CD4-positive, alpha-beta T cell (primary cell): ENCODE data around the gene AGMO. TPM values are rescaled to one million over a fixed set of nuclear protein-coding genes. Genes with fewer than 3 reads are reported as not detected.

Source experiments
- ATAC-seq: fragments of 200-7000 bp; cut with Tn5 transposase; one replicate; pipeline ENCODE4 v1.10.0; 2022; ENCODE audit warnings: mild to moderate bottlenecking; ENCODE audit not compliant: poor library complexity
- CTCF ChIA-PET: fragments of 350-600 bp; sonication (Branson Sonifier 250); formaldehyde crosslinking; loops from one replicate; lab custom pipeline; 2021; ENCODE audit warnings: antibody characterized with exemption, inconsistent platforms; lab: Charles Lee
- POLR2A ChIA-PET: fragments of 350-600 bp; sonication (Branson Sonifier 250); formaldehyde crosslinking; loops from one replicate; lab custom pipeline; 2021; ENCODE audit warnings: antibody characterized with exemption, inconsistent platforms; lab: Charles Lee
- DNase-seq, 14 experiments: peaks; one replicate each; pipeline ENCODE4 v3.0.0-alpha.2; 2013 to 2020; ENCODE audit warnings: mixed read lengths in 2 of 14
- H3K27ac ChIP-seq, 2 donors: one replicate each; pipeline versions ENCODE4 v1.5.1 to v1.7.0; 2013; ENCODE audit warnings: low read length in 2 of 2, low read depth in 1 of 2, mild to moderate bottlenecking in 1 of 2
- H3K27me3 ChIP-seq, 2 experiments: 1 replicate in 1 of 2; 2 replicates in 1 of 2; pipeline versions ENCODE4 v1.6.1 to v1.7.0; 2013; ENCODE audit warnings: low read length in 2 of 2, control low read depth in 1 of 2, mild to moderate bottlenecking in 1 of 2, moderate library complexity in 1 of 2; ENCODE audit not compliant: insufficient read depth in 2 of 2, control insufficient read depth in 1 of 2
- H3K36me3 ChIP-seq: one replicate; pipeline ENCODE4 v1.6.1; 2013; ENCODE audit warnings: low read length, control low read depth; ENCODE audit not compliant: insufficient read depth
- H3K4me1 ChIP-seq: one replicate; pipeline ENCODE4 v1.6.1; 2013; ENCODE audit warnings: low read length, control low read depth; ENCODE audit not compliant: insufficient read depth
- H3K4me3 ChIP-seq: one replicate; pipeline ENCODE4 v1.5.1; 2013; ENCODE audit warnings: mild to moderate bottlenecking, low read length, moderate library complexity
- H3K9me3 ChIP-seq, 2 experiments: 1 replicate in 1 of 2; 2 replicates in 1 of 2; pipeline versions ENCODE4 v1.6.1 to v1.7.0; 2013; ENCODE audit warnings: low read length in 2 of 2, mild to moderate bottlenecking in 2 of 2, control low read depth in 1 of 2, moderate library complexity in 1 of 2; ENCODE audit not compliant: control insufficient read depth in 1 of 2, insufficient read depth in 1 of 2
- H3K27ac Mint-ChIP-seq: one replicate; pipeline ENCODE4 v1.8.0; 2020; ENCODE audit warnings: mixed read lengths
- H3K27me3 Mint-ChIP-seq: one replicate; pipeline ENCODE4 v1.8.0; 2021; ENCODE audit warnings: mixed read lengths
- H3K36me3 Mint-ChIP-seq: one replicate; pipeline ENCODE4 v1.8.0; 2021; ENCODE audit warnings: low read depth, mixed read lengths
- H3K4me1 Mint-ChIP-seq: one replicate; pipeline ENCODE4 v1.8.0; 2021; ENCODE audit warnings: low read depth, mixed read lengths
- H3K4me3 Mint-ChIP-seq: one replicate; pipeline ENCODE4 v1.8.0; 2020; ENCODE audit warnings: mild to moderate bottlenecking, mixed read lengths
- H3K9me3 Mint-ChIP-seq: one replicate; pipeline ENCODE4 v1.8.0; 2020; ENCODE audit warnings: mixed read lengths
- CTCF ChIP-seq: fragments of 200-600 bp; IDR thresholded peaks from one replicate; pipeline ENCODE4 v1.8.0; 2022; ENCODE audit warnings: antibody characterized with exemption, mild to moderate bottlenecking
- intact Hi-C, 2 experiments: fragments of 100-400 bp; cut with DNase I in 1 of 2; cut with micrococcal nuclease in 1 of 2; formaldehyde crosslinking; loops; one replicate each; pipeline versions ENCODE4 v1.15.1 to v1.9.0; 2023 to 2025; cut with DNase I, micrococcal nuclease
- total RNA-seq, 174 experiments: library from RNA in 2 of 174; stranded (reverse) in 2 of 174; gene quantifications; one replicate each; pipeline ENCODE4 v1.2.3 and lab custom pipeline; 2021 to 2026

The AGMO gene
- total RNA-seq, 2 experiments from 2014 or later = not detected

- H3K36me3 ChIP-seq = no peaks in the 10 kb centered on the region
- H3K27me3 ChIP-seq = no peaks in the 10 kb centered on the region
- Mint-ChIP-seq H3K27ac (no peak overlapping the region), H3K36me3 (no peaks in the 10 kb centered on the region), H3K4me3 (no peak overlapping the region), H3K4me1 (no peaks in the 10 kb centered on the region), H3K9me3 (peaks cover 14% of the 10 kb centered on the region), H3K27me3 (no peaks in the 10 kb centered on the region)
- CTCF ChIA-PET = no interaction called here
- TF ChIP-seq CTCF = no peak
- no peak overlapping the region for H3K27ac ChIP-seq
- POLR2A ChIA-PET = no interaction called here
- peaks cover 0 to 4% of the 10 kb centered on the region in 2 experiments for H3K9me3 ChIP-seq
- no peaks in the 10 kb centered on the region for H3K4me1 ChIP-seq
- ATAC-seq (no peak), DNase-seq (no peak)
- no peak overlapping the region for H3K4me3 ChIP-seq
- intact Hi-C loops = no loop called here
These were observed 327.4 kb downstream of the AGMO start for GRCh38 chr7:15234431-15234830.

- H3K27me3 Mint-ChIP-seq = no peaks in the 10 kb centered on the region
- intact Hi-C loops = no loop called here
- no peak for TF ChIP-seq CTCF
- Histone ChIP-seq H3K4me3 (no peak overlapping the region), H3K9me3 (peaks cover 0 to 4% of the 10 kb centered on the region in 2 experiments), H3K27ac (no peak overlapping the region), H3K4me1 (no peaks in the 10 kb centered on the region), H3K36me3 (no peaks in the 10 kb centered on the region), H3K27me3 (no peaks in the 10 kb centered on the region)
- no peak overlapping the region for H3K4me3 Mint-ChIP-seq
- no peak for DNase-seq
- H3K4me1 Mint-ChIP-seq = no peaks in the 10 kb centered on the region
- H3K27ac Mint-ChIP-seq = no peak overlapping the region
- CTCF ChIA-PET = no interaction called here
- H3K9me3 Mint-ChIP-seq = peaks cover 15% of the 10 kb centered on the region
- POLR2A ChIA-PET = no interaction called here
- H3K36me3 Mint-ChIP-seq = no peaks in the 10 kb centered on the region
- no peak for ATAC-seq
These were observed 333.0 kb downstream of the AGMO start for GRCh38 chr7:15228831-15229230.

- no peaks in the 10 kb centered on the region for H3K4me1 Mint-ChIP-seq
- CTCF ChIA-PET = no interaction called here
- H3K36me3 Mint-ChIP-seq = no peaks in the 10 kb centered on the region
- no peaks in the 10 kb centered on the region for H3K9me3 ChIP-seq
- no peaks in the 10 kb centered on the region for H3K4me1 ChIP-seq
- no peak overlapping the region for H3K4me3 Mint-ChIP-seq
- H3K27me3 ChIP-seq = no peaks in the 10 kb centered on the region
- H3K27ac ChIP-seq = no peak overlapping the region
- peaks cover 7% of the 10 kb centered on the region for H3K9me3 Mint-ChIP-seq
- H3K4me3 ChIP-seq = no peak overlapping the region
- no peak for ATAC-seq
- POLR2A ChIA-PET = no interaction called here
- H3K27me3 Mint-ChIP-seq = no peaks in the 10 kb centered on the region
- no peak overlapping the region for H3K27ac Mint-ChIP-seq
- intact Hi-C loops = no loop called here
- no peak for TF ChIP-seq CTCF
- H3K36me3 ChIP-seq = no peaks in the 10 kb centered on the region
- no peak for DNase-seq
These were observed 335.8 kb downstream of the AGMO start for GRCh38 chr7:15225981-15226380.
